K562 (cell line): Measurements from ENCODE around the gene ARHGEF25.

Experiments used
- POLR3A ChIP-seq: IDR thresholded peaks from 2 replicates; pipeline ENCODE4 v1.6.1; 2011; ENCODE audit warnings: borderline replicate concordance, mild to moderate bottlenecking, moderate library complexity; ENCODE audit not compliant: insufficient read length, insufficient read depth; ENCODE audit errors: extremely low read depth
- TCF7 ChIP-seq: sonication (generic); IDR thresholded peaks from 2 replicates; pipeline ENCODE4 v1.6.1; 2016; ENCODE audit warnings: antibody characterized with exemption, borderline replicate concordance
- U2AF2 ChIP-seq: fragments of 200-400 bp; formaldehyde crosslinking; optimal IDR thresholded peaks from 2 replicates; pipeline ENCODE3; 2017; ENCODE audit warnings: low read depth, mild to moderate bottlenecking, low read length
- WHSC1 ChIP-seq: IDR thresholded peaks from one replicate; pipeline ENCODE4 v1.6.1; 2012; ENCODE audit warnings: low read length, control low read depth, inconsistent platforms
- TF ChIP-seq, protein P1 (sequence below), 3 experiments: IDR thresholded peaks in 2 of 3; conservative IDR thresholded peaks in 1 of 3; 2 replicates each; pipeline ENCODE4 v1.5.1; 2011 to 2012; ENCODE audit warnings: low read length in 3 of 3, mild to moderate bottlenecking in 3 of 3, control low read depth in 2 of 3, improper control_type of control experiment in 1 of 3, inconsistent platforms in 1 of 3, low read depth in 1 of 3, mixed read lengths in 1 of 3, moderate library complexity in 1 of 3; ENCODE audit not compliant: insufficient read depth in 2 of 3
- TF ChIP-seq, protein P2 (sequence below), 3 experiments: fragments of 200-800 bp in 1 of 3; fragments of 250-450 bp in 1 of 3; fragments of 450-650 bp in 1 of 3; sonication (Bioruptor Pico) in 1 of 3; sonication (Bioruptor generic) in 1 of 3; formaldehyde crosslinking in 1 of 3; IDR thresholded peaks; 2 replicates each; pipeline versions ENCODE4 v1.6.1 to v1.8.0; 2016 to 2022; ENCODE audit warnings: mild to moderate bottlenecking in 2 of 3, missing genetic modification characterization in 2 of 3, missing compliant biosample characterization in 1 of 3, moderate library complexity in 1 of 3
- TF ChIP-seq, protein P3 (sequence below): sonication (generic); formaldehyde crosslinking; IDR thresholded peaks from 2 replicates; pipeline ENCODE4 v1.8.0; 2023; ENCODE audit warnings: mild to moderate bottlenecking, missing genetic modification reagents
- TF ChIP-seq, protein P4 (sequence below), 2 experiments: fragments of 450-650 bp; IDR thresholded peaks; 2 replicates each; pipeline ENCODE4 v1.6.1; 2016

DNA sequence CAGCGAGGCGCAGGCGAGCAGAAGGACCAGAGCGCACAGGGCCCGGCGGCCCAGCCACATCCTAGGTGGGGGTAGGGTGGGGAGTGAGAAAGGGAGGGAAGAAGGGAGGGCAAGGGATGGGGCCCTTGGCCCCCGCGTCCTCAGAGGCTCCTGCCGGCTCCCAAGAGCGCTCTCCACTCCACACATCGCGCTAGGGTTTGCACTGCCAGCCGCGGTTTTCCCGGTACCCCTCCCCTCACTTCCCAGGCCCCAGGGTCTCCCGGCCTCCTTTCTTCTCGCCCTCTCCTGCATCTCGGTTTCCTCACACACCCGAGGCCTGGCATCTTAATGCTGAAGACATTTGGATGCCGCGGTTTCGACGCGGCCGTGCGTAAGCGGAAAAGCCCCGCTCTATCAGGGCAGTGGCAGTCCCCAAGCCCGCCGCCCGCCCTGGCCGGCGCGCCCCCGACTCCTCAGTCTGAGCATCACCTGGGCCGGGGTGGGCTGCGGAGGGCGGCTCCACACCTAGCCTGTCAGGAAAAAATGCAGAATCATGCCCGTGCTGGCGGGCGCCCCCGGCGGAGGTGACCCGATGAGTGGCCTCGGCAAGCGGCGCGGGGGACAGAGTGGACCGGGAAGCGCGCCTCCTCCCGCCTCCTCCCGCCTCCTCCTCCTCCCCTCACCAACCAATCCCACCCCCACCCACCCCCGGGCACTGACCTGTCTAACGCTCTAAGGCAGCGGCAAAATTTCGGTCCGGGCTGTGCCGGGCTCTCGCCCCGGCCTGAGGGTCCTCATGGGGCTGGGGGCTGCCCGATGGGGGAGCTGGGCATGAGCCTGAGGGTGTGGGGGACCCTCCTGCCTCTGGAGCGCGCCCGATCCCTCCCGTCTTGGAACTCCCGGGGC lies 21.1 kb downstream of the ARHGEF25 start:
- TF ChIP-seq, protein P1, sequence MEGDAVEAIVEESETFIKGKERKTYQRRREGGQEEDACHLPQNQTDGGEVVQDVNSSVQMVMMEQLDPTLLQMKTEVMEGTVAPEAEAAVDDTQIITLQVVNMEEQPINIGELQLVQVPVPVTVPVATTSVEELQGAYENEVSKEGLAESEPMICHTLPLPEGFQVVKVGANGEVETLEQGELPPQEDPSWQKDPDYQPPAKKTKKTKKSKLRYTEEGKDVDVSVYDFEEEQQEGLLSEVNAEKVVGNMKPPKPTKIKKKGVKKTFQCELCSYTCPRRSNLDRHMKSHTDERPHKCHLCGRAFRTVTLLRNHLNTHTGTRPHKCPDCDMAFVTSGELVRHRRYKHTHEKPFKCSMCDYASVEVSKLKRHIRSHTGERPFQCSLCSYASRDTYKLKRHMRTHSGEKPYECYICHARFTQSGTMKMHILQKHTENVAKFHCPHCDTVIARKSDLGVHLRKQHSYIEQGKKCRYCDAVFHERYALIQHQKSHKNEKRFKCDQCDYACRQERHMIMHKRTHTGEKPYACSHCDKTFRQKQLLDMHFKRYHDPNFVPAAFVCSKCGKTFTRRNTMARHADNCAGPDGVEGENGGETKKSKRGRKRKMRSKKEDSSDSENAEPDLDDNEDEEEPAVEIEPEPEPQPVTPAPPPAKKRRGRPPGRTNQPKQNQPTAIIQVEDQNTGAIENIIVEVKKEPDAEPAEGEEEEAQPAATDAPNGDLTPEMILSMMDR (IDR thresholded peaks at IDR 0.05 in 2 of 3, conservative IDR thresholded peaks at IDR 0.05 in 1 of 3; ENCODE audit: insufficient read depth in 2 of 3, low read depth in 1 of 3, low read length in 3 of 3): peak in 2 of 3 experiments; percentile 21 to 28; a peak in 3 of 6 replicates
- TF ChIP-seq, protein P2, sequence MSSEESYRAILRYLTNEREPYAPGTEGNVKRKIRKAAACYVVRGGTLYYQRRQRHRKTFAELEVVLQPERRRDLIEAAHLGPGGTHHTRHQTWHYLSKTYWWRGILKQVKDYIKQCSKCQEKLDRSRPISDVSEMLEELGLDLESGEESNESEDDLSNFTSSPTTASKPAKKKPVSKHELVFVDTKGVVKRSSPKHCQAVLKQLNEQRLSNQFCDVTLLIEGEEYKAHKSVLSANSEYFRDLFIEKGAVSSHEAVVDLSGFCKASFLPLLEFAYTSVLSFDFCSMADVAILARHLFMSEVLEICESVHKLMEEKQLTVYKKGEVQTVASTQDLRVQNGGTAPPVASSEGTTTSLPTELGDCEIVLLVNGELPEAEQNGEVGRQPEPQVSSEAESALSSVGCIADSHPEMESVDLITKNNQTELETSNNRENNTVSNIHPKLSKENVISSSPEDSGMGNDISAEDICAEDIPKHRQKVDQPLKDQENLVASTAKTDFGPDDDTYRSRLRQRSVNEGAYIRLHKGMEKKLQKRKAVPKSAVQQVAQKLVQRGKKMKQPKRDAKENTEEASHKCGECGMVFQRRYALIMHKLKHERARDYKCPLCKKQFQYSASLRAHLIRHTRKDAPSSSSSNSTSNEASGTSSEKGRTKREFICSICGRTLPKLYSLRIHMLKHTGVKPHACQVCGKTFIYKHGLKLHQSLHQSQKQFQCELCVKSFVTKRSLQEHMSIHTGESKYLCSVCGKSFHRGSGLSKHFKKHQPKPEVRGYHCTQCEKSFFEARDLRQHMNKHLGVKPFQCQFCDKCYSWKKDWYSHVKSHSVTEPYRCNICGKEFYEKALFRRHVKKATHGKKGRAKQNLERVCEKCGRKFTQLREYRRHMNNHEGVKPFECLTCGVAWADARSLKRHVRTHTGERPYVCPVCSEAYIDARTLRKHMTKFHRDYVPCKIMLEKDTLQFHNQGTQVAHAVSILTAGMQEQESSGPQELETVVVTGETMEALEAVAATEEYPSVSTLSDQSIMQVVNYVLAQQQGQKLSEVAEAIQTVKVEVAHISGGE (CRISPR knock-in tag; IDR thresholded peaks at IDR 0.05): no peak
- TF ChIP-seq POLR3A: no peak
- TF ChIP-seq U2AF2: no peak
- TF ChIP-seq WHSC1: no peak
- no peak for TF ChIP-seq TCF7
- TF ChIP-seq, protein P3, sequence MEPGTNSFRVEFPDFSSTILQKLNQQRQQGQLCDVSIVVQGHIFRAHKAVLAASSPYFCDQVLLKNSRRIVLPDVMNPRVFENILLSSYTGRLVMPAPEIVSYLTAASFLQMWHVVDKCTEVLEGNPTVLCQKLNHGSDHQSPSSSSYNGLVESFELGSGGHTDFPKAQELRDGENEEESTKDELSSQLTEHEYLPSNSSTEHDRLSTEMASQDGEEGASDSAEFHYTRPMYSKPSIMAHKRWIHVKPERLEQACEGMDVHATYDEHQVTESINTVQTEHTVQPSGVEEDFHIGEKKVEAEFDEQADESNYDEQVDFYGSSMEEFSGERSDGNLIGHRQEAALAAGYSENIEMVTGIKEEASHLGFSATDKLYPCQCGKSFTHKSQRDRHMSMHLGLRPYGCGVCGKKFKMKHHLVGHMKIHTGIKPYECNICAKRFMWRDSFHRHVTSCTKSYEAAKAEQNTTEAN: no peak
- TF ChIP-seq, protein P4, sequence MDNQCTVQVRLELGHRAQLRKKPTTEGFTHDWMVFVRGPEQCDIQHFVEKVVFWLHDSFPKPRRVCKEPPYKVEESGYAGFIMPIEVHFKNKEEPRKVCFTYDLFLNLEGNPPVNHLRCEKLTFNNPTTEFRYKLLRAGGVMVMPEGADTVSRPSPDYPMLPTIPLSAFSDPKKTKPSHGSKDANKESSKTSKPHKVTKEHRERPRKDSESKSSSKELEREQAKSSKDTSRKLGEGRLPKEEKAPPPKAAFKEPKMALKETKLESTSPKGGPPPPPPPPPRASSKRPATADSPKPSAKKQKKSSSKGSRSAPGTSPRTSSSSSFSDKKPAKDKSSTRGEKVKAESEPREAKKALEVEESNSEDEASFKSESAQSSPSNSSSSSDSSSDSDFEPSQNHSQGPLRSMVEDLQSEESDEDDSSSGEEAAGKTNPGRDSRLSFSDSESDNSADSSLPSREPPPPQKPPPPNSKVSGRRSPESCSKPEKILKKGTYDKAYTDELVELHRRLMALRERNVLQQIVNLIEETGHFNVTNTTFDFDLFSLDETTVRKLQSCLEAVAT (IDR thresholded peaks at IDR 0.05): no peak
